MG63 (cell line): ENCODE data around the gene EME2. TPM values are rescaled to one million over a fixed set of nuclear protein-coding genes. Genes with fewer than 3 reads are reported as not detected.

Experiments
- DNase-seq: peaks from one replicate; pipeline ENCODE4 v3.0.0-alpha.2; 2020
- H3K27me3 ChIP-seq: fragments of 250-450 bp; sonication (Bioruptor Pico); 2 replicates; pipeline ENCODE4 v1.5.1; 2020; ENCODE audit warnings: mild to moderate bottlenecking, moderate library complexity
- H3K36me3 ChIP-seq: fragments of 250-450 bp; sonication (Bioruptor Pico); 2 replicates; pipeline ENCODE4 v1.5.1; 2020; ENCODE audit warnings: mild to moderate bottlenecking, moderate library complexity
- H3K4me3 ChIP-seq: fragments of 250-450 bp; sonication (Bioruptor Pico); 2 replicates; pipeline ENCODE4 v1.5.1; 2020; ENCODE audit warnings: mild to moderate bottlenecking, moderate library complexity
- H3K9me3 ChIP-seq: fragments of 250-450 bp; sonication (Bioruptor Pico); 2 replicates; pipeline ENCODE4 v1.5.1; 2020; ENCODE audit warnings: mild to moderate bottlenecking, moderate library complexity
- total RNA-seq: library from RNA; depleted of rRNA; stranded (reverse); fragments of >200 nt; shearing (Covaris generic); gene quantifications from 2 replicates; pipeline ENCODE4 v1.2.3, GENCODE V29; 2014; ENCODE audit warnings: low replicate concordance

The EME2 gene
- total RNA-seq, 1 experiment from 2014 or later = 6.6 TPM

GRCh38 chr16:1780677-1781072, 8.1 kb downstream of the EME2 start:
- Histone ChIP-seq H3K27me3 (no peaks in the 10 kb centered on the region), H3K36me3 (peaks cover 51% of the 10 kb centered on the region), H3K9me3 (no peaks in the 10 kb centered on the region), H3K4me3 (peak overlapping the region; percentile 100; the same call in 1 of the 2 replicates)
- DNase-seq = no peak

- DNase-seq = no peak
- no peaks in the 10 kb centered on the region for H3K9me3 ChIP-seq
- H3K27me3 ChIP-seq = no peaks in the 10 kb centered on the region
- H3K4me3 ChIP-seq = peak overlapping the region; percentile 100
- H3K36me3 ChIP-seq = peaks cover 51% of the 10 kb centered on the region
Observed at GRCh38 chr16:1781254-1781653, 8.6 kb downstream of the EME2 start.

- Histone ChIP-seq H3K36me3 (peaks cover 51% of the 10 kb centered on the region), H3K27me3 (no peaks in the 10 kb centered on the region), H3K4me3 (peak overlapping the region; percentile 100), H3K9me3 (no peaks in the 10 kb centered on the region)
- DNase-seq = no peak
Observed at GRCh38 chr16:1781758-1782407, 9.3 kb downstream of the EME2 start.

- H3K4me3 ChIP-seq = peak within 1 kb of the TSS; percentile 100
Observed at GRCh38 chr16:1782408-1783264, 10.0 kb downstream of the EME2 start, which contains the start of the genes NUBP2 and SPSB3. Gene NUBP2, plus strand, starts transcription at chr16:1782960. Its CDS starts 61 bp downstream, at chr16:1783021. Gene SPSB3, minus strand, starts transcription at chr16:1782571. Its CDS starts 1,088 bp downstream, at chr16:1781483.

GRCh38 chr16:1784977-1785845, 12.6 kb downstream of the EME2 start:
- Histone ChIP-seq H3K4me3 (no peak overlapping the region), H3K9me3 (no peaks in the 10 kb centered on the region), H3K27me3 (no peaks in the 10 kb centered on the region), H3K36me3 (peaks cover 58% of the 10 kb centered on the region)
- no peak for DNase-seq

More at GRCh38 chr16:1782408-1783264, 10.0 kb downstream of the EME2 start, which contains the start of the genes NUBP2 and SPSB3:
- Histone ChIP-seq H3K36me3 (peaks cover 50% of the 10 kb centered on the region), H3K9me3 (no peaks in the 10 kb centered on the region), H3K27me3 (no peaks in the 10 kb centered on the region)
- peak; percentile 100 for DNase-seq

- no peak for DNase-seq
- H3K9me3 ChIP-seq = no peaks in the 10 kb centered on the region
- H3K36me3 ChIP-seq = peaks cover 58% of the 10 kb centered on the region
Observed at GRCh38 chr16:1785846-1786170, 13.2 kb downstream of the EME2 start.

DNA sequence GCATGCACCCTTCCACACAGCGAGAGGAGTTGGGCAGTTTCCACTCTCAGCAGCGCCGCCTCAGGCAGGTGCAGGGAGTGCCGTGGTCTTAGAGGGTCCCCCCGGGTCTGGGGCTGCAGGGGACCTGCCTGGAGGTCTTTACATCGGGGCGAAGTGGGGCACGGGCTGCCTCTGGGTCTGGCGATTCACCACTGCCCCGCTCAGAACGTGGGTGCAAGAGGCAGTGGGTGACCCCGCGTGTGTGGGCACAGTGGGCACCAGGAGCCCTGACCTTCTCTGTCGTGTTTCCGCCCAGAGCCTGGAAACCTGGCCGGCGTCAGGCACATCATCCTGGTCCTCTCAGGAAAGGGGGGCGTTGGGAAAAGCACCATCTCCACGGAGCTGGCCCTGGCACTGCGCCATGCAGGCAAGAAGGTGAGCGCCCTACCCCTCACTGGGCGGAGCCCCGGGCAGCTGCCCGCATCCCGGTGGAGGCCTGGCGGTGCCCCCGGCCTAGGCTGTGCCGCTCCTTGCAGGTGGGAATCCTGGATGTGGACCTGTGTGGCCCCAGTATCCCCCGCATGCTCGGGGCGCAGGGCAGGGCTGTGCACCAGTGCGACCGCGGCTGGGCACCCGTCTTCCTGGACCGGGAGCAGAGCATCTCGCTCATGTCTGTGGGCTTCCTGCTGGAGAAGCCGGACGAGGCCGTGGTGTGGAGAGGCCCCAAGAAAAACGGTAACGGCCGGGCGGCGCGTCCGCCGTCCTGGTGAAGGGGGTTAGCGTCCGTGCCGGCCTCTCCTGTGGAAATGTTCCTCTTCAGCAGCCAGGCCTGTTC, 13.8 kb downstream of the EME2 start:
- Histone ChIP-seq H3K36me3 (peaks cover 54% of the 10 kb centered on the region), H3K9me3 (no peaks in the 10 kb centered on the region), H3K4me3 (no peak overlapping the region), H3K27me3 (no peaks in the 10 kb centered on the region)
- DNase-seq = no peak

More at GRCh38 chr16:1785846-1786170, 13.2 kb downstream of the EME2 start:
- Histone ChIP-seq H3K4me3 (no peak overlapping the region), H3K27me3 (no peaks in the 10 kb centered on the region)

DNA sequence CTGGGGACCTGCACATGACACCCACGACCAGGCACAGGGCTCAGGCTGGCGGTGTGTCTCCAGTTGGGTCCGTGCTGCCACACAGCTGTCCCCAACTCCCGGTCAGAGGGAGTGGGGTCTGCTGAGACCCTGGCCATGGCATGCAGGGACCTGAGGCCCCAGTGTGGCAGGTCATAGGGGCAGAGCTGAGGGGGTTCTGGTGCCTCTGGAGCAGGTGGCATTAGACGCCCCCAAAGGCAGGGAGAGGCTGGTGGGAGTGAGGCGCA, 14.4 kb downstream of the EME2 start:
- Histone ChIP-seq H3K36me3 (peaks cover 54% of the 10 kb centered on the region), H3K9me3 (no peaks in the 10 kb centered on the region), H3K27me3 (no peaks in the 10 kb centered on the region), H3K4me3 (no peak overlapping the region)
- no peak for DNase-seq

DNA sequence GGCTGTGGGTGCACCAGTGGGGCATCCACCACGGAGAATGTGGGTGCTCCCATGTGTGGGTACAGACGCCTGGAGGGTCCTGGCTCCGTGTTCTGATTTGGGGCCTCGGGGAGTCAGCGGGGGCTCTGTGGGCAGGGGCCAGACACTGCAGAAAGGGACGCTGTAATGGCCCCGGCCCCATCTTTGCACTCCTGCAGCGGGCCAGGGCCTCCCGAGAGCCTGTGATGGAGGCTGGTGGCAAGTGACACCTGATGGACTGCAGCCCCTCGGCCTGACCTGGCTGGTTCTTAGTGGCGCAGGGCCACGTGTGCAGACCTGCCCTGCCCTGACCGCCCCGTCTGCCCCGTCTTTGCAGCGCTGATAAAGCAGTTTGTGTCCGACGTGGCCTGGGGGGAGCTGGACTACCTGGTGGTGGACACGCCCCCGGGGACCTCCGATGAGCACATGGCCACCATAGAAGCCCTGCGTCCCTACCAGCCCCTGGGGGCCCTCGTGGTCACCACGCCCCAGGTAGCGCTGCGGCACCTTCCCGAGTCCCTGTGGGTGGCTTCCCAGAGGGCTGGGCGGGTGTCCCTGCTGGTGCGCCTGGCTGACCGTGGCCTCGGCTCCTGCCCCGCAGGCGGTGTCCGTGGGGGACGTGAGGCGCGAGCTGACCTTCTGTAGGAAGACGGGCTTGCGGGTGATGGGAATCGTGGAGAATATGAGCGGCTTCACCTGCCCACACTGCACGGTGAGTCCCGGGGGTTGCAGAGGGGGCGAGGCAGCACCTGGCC, 14.9 kb downstream of the EME2 start:
- DNase-seq = no peak
- no peaks in the 10 kb centered on the region for H3K27me3 ChIP-seq
- peaks cover 54% of the 10 kb centered on the region for H3K36me3 ChIP-seq
- no peak overlapping the region for H3K4me3 ChIP-seq
- H3K9me3 ChIP-seq = no peaks in the 10 kb centered on the region

DNA sequence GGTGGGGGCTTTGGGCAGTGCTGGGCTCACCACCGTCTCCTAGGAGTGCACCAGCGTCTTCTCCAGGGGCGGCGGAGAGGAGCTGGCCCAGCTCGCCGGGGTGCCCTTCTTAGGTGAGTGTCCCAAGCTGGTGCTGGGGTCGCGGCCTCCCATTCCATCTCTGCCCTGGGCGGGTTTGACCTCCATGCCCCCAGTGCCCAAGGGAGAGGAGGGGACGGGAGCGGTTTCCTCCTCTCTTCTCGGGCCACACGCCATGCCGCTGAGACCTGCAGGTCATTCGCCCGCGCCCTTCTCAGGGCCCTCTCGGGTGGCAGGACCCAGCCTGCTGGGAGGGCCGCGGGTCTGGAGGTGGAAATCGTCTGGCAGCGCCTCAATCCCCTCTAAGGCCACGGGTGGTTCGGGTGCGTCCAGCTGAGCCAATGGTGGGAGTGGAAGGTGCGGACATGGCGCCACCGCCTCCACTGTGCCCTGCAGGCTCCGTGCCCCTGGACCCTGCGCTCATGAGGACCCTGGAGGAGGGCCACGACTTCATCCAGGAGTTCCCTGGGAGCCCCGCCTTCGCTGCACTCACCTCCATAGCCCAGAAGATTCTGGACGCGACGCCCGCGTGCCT, 15.6 kb downstream of the EME2 start:
- no peak for DNase-seq
- Histone ChIP-seq H3K4me3 (no peak overlapping the region), H3K27me3 (no peaks in the 10 kb centered on the region), H3K9me3 (no peaks in the 10 kb centered on the region), H3K36me3 (peaks cover 53% of the 10 kb centered on the region)

DNA sequence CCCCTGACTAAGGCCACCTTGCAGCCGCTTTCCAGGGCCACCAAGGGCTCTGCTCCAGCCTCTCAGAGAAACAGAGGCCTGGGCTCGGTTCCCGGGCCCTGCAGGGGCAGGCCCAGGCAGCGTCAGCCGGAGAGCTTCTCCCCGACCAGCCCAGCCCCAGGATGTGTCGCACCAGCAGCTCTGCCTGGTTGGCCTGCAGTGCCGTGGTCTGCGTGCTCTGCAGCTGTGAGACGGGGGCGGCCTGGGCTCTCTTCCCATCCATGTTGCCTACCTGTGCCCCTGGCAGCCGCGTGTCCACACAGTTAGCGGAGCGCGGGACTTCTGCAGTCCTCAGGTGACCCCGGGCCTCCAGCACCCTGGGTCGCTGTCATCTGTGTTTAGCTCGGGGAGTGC, 16.1 kb downstream of the EME2 start:
- DNase-seq = no peak
- H3K36me3 ChIP-seq = peaks cover 50% of the 10 kb centered on the region
- no peaks in the 10 kb centered on the region for H3K27me3 ChIP-seq
- H3K4me3 ChIP-seq = no peak overlapping the region
- no peaks in the 10 kb centered on the region for H3K9me3 ChIP-seq

- no peaks in the 10 kb centered on the region for H3K9me3 ChIP-seq
- H3K36me3 ChIP-seq = peaks cover 43% of the 10 kb centered on the region
- H3K4me3 ChIP-seq = no peak overlapping the region
- H3K27me3 ChIP-seq = no peaks in the 10 kb centered on the region
- no peak for DNase-seq
Observed at GRCh38 chr16:1789643-1790045, 17.0 kb downstream of the EME2 start.

DNA sequence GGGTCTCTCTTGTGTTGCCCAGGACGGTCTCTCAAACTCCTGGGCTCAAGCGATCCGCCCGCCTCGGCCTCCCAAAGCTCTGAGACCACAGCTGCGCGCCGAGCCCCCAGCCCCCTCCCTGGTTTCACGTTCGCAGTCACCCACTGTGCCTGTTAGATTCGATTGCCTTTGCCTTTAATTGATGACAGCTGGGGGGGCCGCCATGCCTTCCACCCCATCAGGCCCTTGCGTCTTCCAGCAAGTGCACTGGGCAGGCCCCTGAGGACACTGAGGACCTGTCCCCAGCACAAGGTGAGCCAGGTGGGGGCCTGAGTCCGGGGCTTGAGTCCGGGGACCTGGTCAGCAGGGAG, 17.6 kb downstream of the EME2 start:
- H3K27me3 ChIP-seq = no peaks in the 10 kb centered on the region
- H3K9me3 ChIP-seq = no peaks in the 10 kb centered on the region
- H3K36me3 ChIP-seq = peaks cover 41% of the 10 kb centered on the region
- no peak for DNase-seq
- no peak overlapping the region for H3K4me3 ChIP-seq

DNA sequence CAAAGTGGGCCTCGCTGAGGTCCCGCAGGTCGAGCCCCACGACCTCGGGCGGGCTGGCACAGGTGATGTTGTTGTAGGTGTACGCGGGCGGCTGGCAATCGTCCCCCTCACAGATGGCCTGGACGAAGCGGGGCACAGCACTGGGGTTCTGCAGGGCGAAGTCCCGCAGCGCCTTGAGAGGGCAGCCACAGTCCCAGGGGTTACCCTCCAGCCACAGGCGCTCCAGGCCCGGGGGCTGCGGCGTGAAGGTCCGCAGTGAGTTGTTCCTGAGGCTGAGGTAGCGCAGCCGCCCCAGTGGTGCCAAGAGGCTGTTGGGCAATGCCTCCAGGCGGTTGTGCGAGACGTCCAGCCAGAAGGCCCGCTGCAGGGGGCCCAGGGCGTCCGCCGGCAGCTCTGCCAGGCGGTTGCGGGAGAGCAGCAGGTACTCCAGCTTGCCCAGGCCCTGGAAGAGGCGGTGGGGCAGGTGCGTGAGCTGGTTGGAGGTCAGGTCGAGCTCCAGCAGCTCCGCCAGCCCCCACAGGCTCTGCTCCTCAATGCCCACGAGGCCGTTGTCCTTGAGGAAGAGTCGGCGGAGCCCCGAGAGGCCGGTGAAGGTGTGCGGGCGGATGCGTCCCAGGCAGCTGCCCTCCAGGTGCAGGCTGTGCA, 18.1 kb downstream of the EME2 start:
- no peaks in the 10 kb centered on the region for H3K27me3 ChIP-seq
- peaks cover 37% of the 10 kb centered on the region for H3K36me3 ChIP-seq
- no peak overlapping the region for H3K4me3 ChIP-seq
- no peaks in the 10 kb centered on the region for H3K9me3 ChIP-seq
- DNase-seq = no peak
